EH (cell line): ENCODE results near the gene RPS6KA3.
"Not testable (repeated sequence)": the region's sequence is repeated elsewhere in the genome, so short reads cannot be mapped to it uniquely, and the experiment has no call there.

ENCODE experiments used
- DNase-seq: peaks from one replicate; pipeline ENCODE4 v3.0.0-alpha.2; 2015; ENCODE audit warnings: low read depth

Gene RPS6KA3

DNA sequence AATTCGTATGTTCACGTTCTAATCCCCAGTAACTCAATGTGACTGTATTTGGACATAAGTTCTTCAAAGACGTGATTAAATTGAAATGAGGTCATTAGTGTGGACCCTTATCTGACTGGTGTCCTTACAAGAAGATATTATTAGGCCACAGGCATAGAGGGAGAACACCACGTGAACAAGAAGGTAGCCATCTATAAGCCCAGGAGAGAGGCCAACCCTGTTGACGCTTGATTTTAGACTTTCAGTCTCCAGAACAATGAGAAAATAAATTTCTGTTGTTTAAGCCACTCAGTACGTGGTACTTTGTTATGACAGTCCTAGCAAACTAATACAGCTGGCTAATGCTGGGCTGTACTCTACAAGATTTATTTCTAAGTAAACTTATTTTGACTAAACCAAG lies 123.6 kb downstream of the RPS6KA3 start:
- DNase-seq, result no peak

DNA sequence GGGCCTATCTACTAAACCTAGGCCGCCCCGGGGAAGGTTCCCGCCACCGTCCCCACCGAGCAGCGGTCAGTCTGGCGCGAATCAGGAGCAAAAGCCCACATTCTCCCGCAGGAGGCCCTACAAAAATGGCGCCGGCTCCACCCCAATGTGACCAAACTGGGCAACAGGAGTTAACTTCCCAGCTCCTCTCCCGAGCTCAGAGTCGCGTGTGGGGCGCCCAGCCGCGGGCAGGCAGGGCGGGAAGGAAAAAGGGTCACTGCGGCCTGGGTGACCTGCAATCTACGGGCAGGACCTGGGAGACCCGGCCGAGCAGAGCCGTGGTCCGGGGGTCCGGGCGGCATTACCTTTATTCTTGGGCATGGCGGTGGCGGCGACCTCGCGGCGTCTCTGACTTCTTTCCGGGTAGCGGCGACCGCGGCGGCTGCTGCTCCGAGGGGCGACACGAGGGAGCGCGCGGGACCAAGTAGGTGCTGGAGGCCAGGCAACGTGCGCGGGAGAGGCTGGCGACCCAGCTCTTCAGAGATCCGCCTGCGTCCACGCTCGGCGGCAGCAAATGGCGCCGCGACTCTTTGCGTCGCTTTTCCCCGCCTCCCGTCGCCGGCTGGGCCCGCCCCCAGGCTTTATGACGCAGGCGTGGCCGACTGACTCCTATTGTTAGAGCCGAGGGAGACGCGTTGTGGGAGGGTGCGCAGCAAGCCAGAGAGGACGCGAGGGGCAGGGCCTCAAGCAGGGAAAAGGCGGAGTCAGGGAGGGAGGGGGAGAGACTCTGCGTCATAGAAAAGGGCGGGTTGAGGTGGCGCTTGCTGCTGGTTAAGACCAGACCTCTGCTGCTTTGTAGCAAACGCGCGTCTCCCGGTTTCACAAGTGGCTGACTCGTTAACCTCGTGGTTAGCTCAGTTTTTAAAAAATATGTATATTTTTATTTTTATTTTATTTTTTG lies 125.2 kb downstream of the RPS6KA3 start, which contains the start of gene EIF1AX:
Gene EIF1AX (minus strand): TSS at position 558 of the 940 bp plus-strand sequence. CDS start 198 bp downstream, at position 360.
- DNase-seq, result peak; percentile 97

DNA sequence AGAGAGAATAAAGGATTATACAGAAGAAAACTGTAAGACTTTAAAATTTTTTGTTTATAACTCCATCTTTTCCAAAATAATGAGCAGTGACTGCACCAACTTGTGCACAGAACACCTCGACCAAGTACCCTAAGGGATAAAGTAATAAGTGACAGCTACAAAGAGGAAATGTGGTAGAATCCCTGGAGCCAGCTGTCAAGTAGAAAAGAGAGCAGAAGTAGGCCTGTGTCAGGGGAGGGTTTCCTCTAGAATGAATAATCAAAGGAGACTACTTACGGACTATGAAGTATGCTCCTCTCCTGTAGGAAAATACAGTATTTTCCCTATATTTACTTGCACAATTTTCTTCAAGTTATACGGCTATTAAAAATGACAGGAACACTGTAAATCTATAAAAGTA lies 126.3 kb downstream of the RPS6KA3 start:
- no peak for DNase-seq

DNA sequence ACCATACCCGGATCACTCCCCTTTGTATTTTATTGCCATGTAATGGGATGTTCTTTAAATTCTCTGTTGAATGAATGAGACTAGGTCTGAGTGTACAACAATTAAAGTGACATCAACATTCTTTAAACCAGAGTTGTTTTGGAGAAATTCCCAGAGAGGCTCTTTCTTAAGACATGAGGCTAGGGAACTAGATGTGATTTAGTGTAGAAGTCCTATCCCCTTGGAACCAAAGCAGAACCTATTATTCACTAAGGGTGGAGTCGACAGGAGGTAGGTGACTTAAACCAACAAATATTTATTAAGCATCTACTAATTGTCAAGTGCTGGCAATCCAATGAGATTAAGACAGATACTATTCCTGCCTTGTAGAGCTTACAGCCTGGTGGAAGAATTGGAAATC lies 126.7 kb downstream of the RPS6KA3 start:
- peak; percentile 67 for DNase-seq

DNA sequence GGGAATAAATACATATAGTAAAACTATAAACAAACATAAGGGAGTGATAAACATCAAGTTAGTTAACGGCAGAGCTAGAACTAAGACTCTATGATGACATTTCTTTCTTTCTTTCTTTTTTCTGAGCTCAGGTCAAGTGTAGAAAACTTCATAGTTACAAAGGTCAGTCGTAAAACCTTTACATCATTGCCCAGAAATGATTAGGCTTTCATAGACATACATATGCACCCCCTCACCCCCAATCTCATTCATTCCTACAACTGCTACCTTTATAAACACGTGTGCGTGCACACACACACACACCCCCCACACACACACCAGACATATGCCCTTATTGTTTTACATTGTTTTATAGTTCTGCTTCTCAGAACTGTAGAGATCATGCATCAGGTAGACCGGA lies 130.8 kb downstream of the RPS6KA3 start:
- no peak for DNase-seq

DNA sequence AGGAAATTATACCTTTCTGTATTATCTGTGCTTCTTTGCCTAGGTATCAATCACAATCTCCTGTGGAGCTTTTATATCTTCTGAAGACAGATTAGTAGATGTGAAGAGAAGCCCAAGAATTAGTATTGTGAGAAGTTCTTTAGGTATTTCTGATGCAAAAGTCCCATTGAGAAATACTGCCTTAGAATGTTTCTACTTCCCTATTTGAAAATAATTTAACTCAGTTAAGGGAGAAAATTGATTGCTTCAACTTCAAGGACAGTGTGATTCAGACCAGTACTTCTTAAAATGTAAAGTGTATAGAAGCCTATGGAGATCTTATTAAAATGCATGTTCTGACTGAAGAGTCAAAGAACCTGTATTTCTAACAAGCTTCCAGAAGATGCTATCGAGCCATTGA lies 134.0 kb downstream of the RPS6KA3 start:
- no peak for DNase-seq

DNA sequence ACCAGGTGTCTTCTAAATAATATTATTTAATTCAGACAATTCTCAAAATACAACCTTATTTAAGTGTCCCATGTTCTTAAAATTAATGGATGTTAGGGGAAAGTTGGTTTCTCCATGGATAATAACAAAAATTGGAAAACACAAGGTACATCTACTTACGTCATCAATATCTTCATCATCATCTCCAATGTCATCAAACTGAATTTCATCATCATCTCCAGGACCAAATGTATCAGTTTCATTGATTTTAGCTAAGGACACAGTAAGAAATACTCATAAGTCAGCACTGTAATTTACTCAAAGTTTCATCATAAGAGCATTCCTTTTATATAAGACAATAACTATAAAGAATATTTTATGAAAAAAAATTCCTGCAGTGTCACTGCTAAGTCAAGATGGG lies 136.4 kb downstream of the RPS6KA3 start:
- DNase-seq, result no peak

DNA sequence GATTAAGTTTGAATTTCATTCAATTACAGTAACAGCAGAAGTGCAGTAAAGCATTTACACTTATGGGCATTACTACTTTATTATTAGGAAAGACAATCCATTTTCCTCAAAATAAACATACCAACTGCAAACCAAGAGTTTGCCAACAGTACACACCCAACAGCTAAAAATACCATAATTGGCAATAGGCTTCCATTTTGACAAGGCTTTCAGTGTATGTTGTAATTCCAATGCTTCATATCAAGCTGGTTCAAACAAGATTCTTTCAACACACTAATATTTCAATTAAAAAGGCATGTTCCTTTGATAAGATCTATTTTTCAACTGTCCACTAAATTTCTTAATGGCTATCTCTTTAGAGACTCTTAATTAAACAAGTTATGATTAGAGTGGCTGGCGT lies 137.2 kb downstream of the RPS6KA3 start:
- DNase-seq, result no peak

DNA sequence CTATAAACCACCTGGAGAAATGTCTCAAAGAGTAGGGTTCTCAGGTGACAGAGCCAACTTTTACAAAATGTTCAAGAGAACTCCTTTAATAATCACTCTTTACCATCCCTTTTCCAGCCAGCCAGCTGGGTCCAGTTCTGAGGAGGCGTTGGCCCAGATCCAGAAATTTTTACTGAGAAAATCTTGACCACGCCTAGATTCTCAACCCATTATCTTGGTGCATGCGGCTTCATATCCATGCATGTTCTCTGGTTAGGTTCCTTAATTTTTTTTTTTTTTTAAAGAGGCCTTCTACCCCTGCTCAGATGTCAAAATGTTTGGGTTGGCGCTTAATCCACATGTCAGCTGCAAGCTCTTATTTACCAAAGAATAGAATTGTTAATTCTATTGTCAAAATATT lies 138.0 kb downstream of the RPS6KA3 start:
- no peak for DNase-seq

DNA sequence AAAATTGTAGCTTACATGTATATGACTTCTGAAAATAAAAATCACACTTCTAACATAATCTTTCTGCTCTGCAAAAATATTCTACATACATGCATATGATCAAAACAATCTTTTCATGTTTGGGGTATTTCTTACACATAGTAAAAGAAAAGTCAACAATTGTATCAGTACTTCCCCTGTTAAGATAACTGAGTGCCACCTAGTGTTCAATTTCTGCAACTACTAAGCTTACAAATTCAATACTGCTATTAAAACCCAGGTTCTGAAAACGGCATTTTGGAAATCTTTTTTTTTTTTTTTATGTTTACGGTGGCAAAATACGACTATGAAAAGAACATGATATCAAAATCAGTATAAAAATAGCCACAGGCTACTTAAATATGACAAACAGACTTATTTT lies 139.3 kb downstream of the RPS6KA3 start:
- DNase-seq, result not testable (repeated sequence)

DNA sequence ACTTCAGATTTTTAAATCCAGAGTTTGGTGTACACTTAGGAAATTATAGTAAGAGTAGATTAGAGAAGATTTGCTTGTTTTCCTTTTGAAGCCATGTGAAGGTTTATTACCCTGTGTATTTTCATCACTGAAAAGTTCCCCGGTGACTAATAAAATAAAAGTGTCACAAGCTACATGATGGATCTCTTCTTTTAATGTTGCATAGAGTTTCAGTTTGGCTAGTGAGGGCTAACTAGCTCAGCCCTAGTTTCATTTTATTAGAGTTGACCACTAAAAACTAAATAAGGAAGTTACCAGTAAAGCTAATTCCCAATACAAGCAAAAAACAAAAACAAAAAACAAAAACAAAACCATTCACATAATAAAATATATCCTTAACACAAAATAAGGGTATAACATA lies 139.9 kb downstream of the RPS6KA3 start:
- not testable (repeated sequence) for DNase-seq

DNA sequence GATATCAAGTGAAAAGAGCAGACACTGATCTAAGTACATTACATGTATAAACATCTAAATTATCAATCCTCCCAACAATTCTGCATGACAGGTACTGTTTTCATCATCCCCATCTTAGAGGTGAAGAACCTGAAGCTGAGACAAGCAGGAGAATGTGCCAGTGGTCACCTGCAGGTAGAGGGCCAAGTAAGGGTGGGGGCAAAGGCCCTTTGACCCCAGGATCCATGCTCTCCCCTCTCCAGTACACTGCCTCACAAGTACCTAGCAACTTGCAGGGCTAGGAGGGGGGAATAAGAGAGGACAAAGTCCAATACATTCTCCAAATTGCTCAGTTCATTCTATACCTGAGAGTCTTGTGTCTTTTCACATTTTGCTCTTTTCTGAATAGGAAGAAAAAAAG lies 141.7 kb downstream of the RPS6KA3 start:
- DNase-seq, result no peak

DNA sequence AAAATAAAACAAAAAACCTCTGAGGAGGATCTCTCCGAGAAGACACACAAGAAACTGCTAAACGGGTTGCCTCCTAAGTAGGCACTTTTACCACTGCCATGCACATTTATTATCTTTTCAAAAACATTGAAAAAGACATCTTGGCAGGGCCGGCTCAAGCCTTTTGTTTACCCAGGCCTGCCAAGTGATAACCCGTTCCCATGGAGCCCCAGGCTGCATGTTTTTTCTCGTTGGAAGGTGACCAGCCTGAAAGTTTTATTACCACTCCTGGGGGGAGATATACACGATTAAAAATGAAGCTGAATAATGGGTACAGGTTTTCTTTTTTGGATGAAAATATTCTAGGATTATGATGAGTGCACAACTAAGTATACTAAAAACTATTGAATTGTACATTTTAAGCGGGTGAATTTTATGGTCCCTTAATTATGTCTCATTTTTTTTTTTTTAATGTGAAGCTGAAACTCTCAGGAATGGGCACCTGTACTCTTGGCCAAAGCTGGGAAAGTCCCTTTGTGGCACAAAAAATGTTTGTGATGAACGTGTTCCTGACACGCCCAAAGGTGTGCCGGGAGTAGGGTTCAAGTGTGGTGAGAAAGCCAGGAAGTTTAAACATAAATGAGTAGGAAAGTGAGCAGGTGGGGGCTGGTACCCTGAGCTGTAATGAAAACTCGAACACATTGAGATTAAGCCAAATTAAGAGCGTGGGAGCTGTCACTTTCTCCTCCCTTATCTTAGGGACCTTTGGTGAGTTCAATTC lies 148.5 kb downstream of the RPS6KA3 start:
- no peak for DNase-seq

DNA sequence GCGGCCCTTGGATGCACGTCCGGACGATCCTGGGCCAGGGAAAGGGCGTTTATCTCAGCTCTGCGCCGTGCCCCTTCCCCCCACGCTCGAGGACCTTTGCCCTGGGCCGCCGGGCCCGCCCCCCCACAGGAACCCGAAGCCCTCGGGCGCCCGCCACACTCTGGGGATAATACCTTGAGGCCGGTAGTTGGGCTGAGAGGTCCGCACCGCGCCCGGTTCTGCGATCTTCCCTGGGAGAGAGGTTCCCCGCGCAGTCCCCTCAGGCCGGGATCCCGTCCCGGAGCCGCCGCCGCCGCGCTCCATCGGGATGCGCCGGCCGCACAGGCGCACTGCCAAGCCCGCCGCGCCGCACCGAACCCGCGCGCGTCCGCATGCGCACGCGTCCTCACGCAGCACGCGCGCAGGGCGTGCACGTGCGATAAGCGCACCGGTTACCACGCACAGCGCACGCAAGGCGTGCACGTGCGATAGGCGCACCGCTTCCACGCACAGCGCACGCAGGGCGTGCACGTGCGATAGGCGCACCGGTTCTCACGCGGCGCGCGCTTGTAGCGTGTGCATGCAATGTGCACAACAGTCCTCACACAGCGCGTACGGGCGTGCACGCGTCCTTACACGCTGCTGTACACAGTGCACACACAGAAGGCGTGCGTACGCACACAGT lies 150.0 kb downstream of the RPS6KA3 start, which contains the start of gene MAP7D2:
Gene MAP7D2 (minus strand): TSS at position 331 of the 664 bp plus-strand sequence. CDS start 28 bp downstream, at position 303.
- DNase-seq, result no peak

DNA sequence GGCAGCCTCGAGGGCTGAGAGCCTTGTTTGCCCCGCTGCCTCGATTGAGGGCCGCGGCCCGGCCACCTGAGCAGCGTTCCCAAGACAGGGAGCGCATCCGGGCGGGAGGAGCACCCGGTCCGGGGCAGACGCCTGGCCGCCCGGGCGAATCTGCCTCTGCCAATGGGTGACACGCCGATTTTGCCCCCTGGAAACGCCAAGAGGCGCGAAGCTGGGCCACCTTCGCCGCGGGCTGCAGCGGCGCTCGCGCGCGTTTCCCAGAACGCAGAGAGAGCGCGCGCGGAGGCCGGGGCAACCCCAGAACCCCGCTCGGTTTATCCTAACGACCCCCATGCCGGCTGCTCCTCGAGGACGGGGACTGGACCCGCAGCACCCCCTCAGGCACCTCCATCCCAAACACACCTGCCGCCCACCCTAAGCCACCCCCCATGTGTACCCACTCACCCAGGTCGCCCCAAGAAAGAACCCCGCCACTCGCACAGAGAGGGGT lies 150.6 kb downstream of the RPS6KA3 start:
- no peak for DNase-seq

DNA sequence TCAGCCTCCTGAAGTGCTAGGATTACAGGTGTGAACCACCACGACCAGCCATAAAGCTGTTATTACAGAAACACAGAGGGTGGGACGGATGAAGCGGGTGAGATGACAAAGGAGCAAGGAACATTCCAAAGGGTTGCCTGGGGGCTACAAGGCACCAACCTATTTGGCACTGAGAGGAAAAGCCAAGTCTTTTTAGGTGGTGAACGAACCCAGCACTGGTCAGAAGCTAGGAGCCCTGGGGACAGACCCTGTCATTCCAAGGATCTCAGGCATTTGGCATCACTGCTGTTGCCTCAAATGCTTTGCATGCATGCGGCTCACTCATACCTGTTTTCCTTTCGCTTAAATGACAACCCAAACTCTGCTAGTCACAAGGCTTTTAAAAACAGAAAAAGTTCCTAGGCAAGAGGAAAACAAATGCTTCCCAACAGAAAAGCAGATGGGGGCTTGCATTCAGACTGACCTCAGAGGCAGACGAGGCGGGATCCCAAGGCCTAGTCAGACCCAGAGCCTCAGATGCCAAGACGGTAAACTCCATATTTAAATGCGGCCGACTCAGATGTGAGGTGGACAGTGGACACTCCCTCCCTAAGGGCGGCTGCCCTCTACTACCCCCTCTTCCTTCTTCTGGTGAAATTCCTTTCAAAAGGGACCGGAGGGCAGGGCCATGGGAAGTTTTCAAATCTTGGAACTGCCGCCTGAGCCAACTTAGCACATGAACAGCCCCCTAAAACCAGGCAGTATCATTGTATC lies 154.5 kb downstream of the RPS6KA3 start:
- no peak for DNase-seq

DNA sequence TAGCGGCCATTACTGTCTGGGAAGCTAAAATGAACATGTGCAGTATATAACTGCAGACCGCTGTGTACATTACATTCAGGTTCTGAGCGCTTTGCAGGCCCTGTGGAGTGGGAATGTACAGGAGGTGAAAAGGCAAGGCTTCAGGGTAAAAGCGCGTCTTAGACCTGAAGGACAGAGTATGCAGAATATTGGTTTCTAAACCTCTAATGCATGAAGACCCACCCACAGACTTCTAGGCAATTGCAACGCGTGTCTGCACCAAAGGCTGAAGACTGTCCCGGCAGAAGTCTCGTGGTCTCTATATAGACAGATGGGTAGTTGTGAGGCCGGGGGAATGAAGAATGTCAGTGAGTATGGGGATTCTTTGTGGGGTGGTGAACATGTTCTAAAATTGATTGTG lies 155.4 kb downstream of the RPS6KA3 start:
- DNase-seq, result no peak

DNA sequence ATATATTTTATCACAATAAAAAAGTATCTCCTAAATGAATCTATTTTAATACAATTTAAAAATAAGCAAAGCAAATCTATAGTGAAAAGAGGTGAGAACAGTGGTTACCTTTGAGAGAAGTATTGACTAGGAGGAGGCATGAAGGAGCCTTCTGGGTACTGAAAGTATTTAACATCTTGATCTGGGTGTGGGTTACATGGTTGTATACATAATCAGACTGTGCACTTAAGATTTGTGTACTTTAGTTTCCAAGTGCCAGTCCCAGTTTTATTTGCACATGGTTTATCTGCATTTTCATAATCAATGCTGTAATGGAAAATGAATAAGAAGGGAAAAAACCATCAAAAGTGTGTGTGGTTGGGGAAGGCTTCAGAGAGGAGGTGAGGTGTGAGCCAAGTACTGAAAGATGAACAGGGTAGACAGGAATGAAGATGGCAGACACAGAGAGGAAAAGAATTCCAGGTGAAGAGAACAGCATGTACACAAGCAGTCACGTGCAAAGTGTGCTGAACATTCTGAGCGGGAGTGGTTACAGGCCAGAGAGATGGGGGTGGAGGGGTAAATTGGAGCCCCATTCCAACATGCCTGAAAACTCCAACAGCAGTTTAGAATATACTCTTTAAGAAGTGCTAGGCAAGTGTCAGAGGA lies 164.7 kb downstream of the RPS6KA3 start:
- DNase-seq, result no peak
